Measurements from ENCODE around the gene NR3C1.
"Not testable (repeated sequence)": the region's sequence is repeated elsewhere in the genome, so short reads cannot be mapped to it uniquely, and the experiment has no call there.

Gene NR3C1

GRCh38 chr5:143342607-143343006 is 60.9 kb downstream of the NR3C1 start:
- no peaks in the 10 kb centered on the region for H3K27me3 ChIP-seq (ENCODE audit: insufficient read depth, low read length)
- no peaks in the 10 kb centered on the region for H3K4me1 ChIP-seq (ENCODE audit: insufficient read depth, low read length)
- H3K36me3 ChIP-seq (ENCODE audit: insufficient read depth, low read length) = no peaks in the 10 kb centered on the region
- H2AFZ ChIP-seq (ENCODE audit: low read depth, low read length) = no peak overlapping the region
- no peak overlapping the region for H3K4me3 ChIP-seq (ENCODE audit: low read length)
- H3K9me3 ChIP-seq (ENCODE audit: low read length) = no peaks in the 10 kb centered on the region

GRCh38 chr5:143341807-143342570 is 61.5 kb downstream of the NR3C1 start:
- no peaks in the 10 kb centered on the region for H3K4me1 ChIP-seq (ENCODE audit: insufficient read depth, low read length)
- no peak overlapping the region for H2AFZ ChIP-seq (ENCODE audit: low read depth, low read length)

GRCh38 chr5:143340891-143341685 is 62.4 kb downstream of the NR3C1 start:
- no peak overlapping the region for H3K4me3 ChIP-seq (ENCODE audit: low read length)

More at GRCh38 chr5:143341807-143342570, 61.5 kb downstream of the NR3C1 start:
- no peaks in the 10 kb centered on the region for H3K36me3 ChIP-seq (ENCODE audit: insufficient read depth, low read length)
- H3K4me3 ChIP-seq (ENCODE audit: low read length) = no peak overlapping the region
- no peaks in the 10 kb centered on the region for H3K27me3 ChIP-seq (ENCODE audit: insufficient read depth, low read length)
- no peaks in the 10 kb centered on the region for H3K9me3 ChIP-seq (ENCODE audit: low read length)

GRCh38 chr5:143338658-143339366 is 64.7 kb downstream of the NR3C1 start:
- no peak overlapping the region for H3K4me3 ChIP-seq (ENCODE audit: low read length)
- H2AFZ ChIP-seq (ENCODE audit: low read depth, low read length) = no peak overlapping the region
- H3K9me3 ChIP-seq (ENCODE audit: low read length) = no peaks in the 10 kb centered on the region
- no peaks in the 10 kb centered on the region for H3K27me3 ChIP-seq (ENCODE audit: insufficient read depth, low read length)
- H3K4me1 ChIP-seq (ENCODE audit: insufficient read depth, low read length) = no peaks in the 10 kb centered on the region
- no peaks in the 10 kb centered on the region for H3K36me3 ChIP-seq (ENCODE audit: insufficient read depth, low read length)

More at GRCh38 chr5:143340891-143341685, 62.4 kb downstream of the NR3C1 start:
- H3K27me3 ChIP-seq (ENCODE audit: insufficient read depth, low read length) = no peaks in the 10 kb centered on the region
- no peaks in the 10 kb centered on the region for H3K4me1 ChIP-seq (ENCODE audit: insufficient read depth, low read length)
- no peaks in the 10 kb centered on the region for H3K36me3 ChIP-seq (ENCODE audit: insufficient read depth, low read length)
- no peaks in the 10 kb centered on the region for H3K9me3 ChIP-seq (ENCODE audit: low read length)
- no peak overlapping the region for H2AFZ ChIP-seq (ENCODE audit: low read depth, low read length)

- Histone ChIP-seq H3K27me3 (ENCODE audit: insufficient read depth, low read length) (no peaks in the 10 kb centered on the region), H3K4me3 (ENCODE audit: low read length) (no peak overlapping the region), H2AFZ (ENCODE audit: low read depth, low read length) (no peak overlapping the region), H3K4me1 (ENCODE audit: insufficient read depth, low read length) (no peaks in the 10 kb centered on the region), H3K9me3 (ENCODE audit: low read length) (no peaks in the 10 kb centered on the region), H3K36me3 (ENCODE audit: insufficient read depth, low read length) (no peaks in the 10 kb centered on the region)
These were observed 65.5 kb downstream of the NR3C1 start for GRCh38 chr5:143337946-143338345.

GRCh38 chr5:143336485-143336884 is 67.0 kb downstream of the NR3C1 start:
- H3K36me3 ChIP-seq (ENCODE audit: insufficient read depth, low read length) = no peaks in the 10 kb centered on the region

GRCh38 chr5:143334903-143335302 is 68.6 kb downstream of the NR3C1 start:
- no peaks in the 10 kb centered on the region for H3K36me3 ChIP-seq (ENCODE audit: insufficient read depth, low read length)
- no peaks in the 10 kb centered on the region for H3K9me3 ChIP-seq (ENCODE audit: low read length)
- no peaks in the 10 kb centered on the region for H3K4me1 ChIP-seq (ENCODE audit: insufficient read depth, low read length)
- no peak overlapping the region for H3K4me3 ChIP-seq (ENCODE audit: low read length)
- H2AFZ ChIP-seq (ENCODE audit: low read depth, low read length) = no peak overlapping the region
- no peaks in the 10 kb centered on the region for H3K27me3 ChIP-seq (ENCODE audit: insufficient read depth, low read length)

More at GRCh38 chr5:143336485-143336884, 67.0 kb downstream of the NR3C1 start:
- no peaks in the 10 kb centered on the region for H3K9me3 ChIP-seq (ENCODE audit: low read length)
- H2AFZ ChIP-seq (ENCODE audit: low read depth, low read length) = no peak overlapping the region
- no peak overlapping the region for H3K4me3 ChIP-seq (ENCODE audit: low read length)
- H3K27me3 ChIP-seq (ENCODE audit: insufficient read depth, low read length) = no peaks in the 10 kb centered on the region
- H3K4me1 ChIP-seq (ENCODE audit: insufficient read depth, low read length) = no peaks in the 10 kb centered on the region

- H3K4me3 ChIP-seq (ENCODE audit: low read length); H3K27me3 ChIP-seq (ENCODE audit: insufficient read depth, low read length); H3K9me3 ChIP-seq (ENCODE audit: low read length); H2AFZ ChIP-seq (ENCODE audit: low read depth, low read length); H3K36me3 ChIP-seq (ENCODE audit: insufficient read depth, low read length); H3K4me1 ChIP-seq (ENCODE audit: insufficient read depth, low read length): not testable (repeated sequence)
These were observed 69.1 kb downstream of the NR3C1 start for GRCh38 chr5:143334380-143334779.

GRCh38 chr5:143331956-143332355 is 71.5 kb downstream of the NR3C1 start:
- H3K27me3 ChIP-seq (ENCODE audit: insufficient read depth, low read length) = no peaks in the 10 kb centered on the region
- no peaks in the 10 kb centered on the region for H3K9me3 ChIP-seq (ENCODE audit: low read length)
- H3K4me1 ChIP-seq (ENCODE audit: insufficient read depth, low read length) = no peaks in the 10 kb centered on the region
- H2AFZ ChIP-seq (ENCODE audit: low read depth, low read length) = no peak overlapping the region
- no peaks in the 10 kb centered on the region for H3K36me3 ChIP-seq (ENCODE audit: insufficient read depth, low read length)
- no peak overlapping the region for H3K4me3 ChIP-seq (ENCODE audit: low read length)

GRCh38 chr5:143329843-143330242 is 73.6 kb downstream of the NR3C1 start:
- H2AFZ ChIP-seq (ENCODE audit: low read depth, low read length) = no peak overlapping the region
- no peaks in the 10 kb centered on the region for H3K27me3 ChIP-seq (ENCODE audit: insufficient read depth, low read length)
- no peaks in the 10 kb centered on the region for H3K36me3 ChIP-seq (ENCODE audit: insufficient read depth, low read length)
- H3K9me3 ChIP-seq (ENCODE audit: low read length) = no peaks in the 10 kb centered on the region
- no peaks in the 10 kb centered on the region for H3K4me1 ChIP-seq (ENCODE audit: insufficient read depth, low read length)
- no peak overlapping the region for H3K4me3 ChIP-seq (ENCODE audit: low read length)

GRCh38 chr5:143328589-143329220 is 74.8 kb downstream of the NR3C1 start:
- Histone ChIP-seq H3K36me3 (ENCODE audit: insufficient read depth, low read length) (no peaks in the 10 kb centered on the region), H3K27me3 (ENCODE audit: insufficient read depth, low read length) (no peaks in the 10 kb centered on the region), H2AFZ (ENCODE audit: low read depth, low read length) (no peak overlapping the region), H3K4me1 (ENCODE audit: insufficient read depth, low read length) (no peaks in the 10 kb centered on the region), H3K4me3 (ENCODE audit: low read length) (no peak overlapping the region), H3K9me3 (ENCODE audit: low read length) (no peaks in the 10 kb centered on the region)

GRCh38 chr5:143325086-143325485 is 78.4 kb downstream of the NR3C1 start:
- not testable (repeated sequence) for H3K9me3 ChIP-seq (ENCODE audit: low read length); H3K4me1 ChIP-seq (ENCODE audit: insufficient read depth, low read length); H3K4me3 ChIP-seq (ENCODE audit: low read length); H2AFZ ChIP-seq (ENCODE audit: low read depth, low read length); H3K36me3 ChIP-seq (ENCODE audit: insufficient read depth, low read length); H3K27me3 ChIP-seq (ENCODE audit: insufficient read depth, low read length)

All from neuron (in vitro differentiated cells).